ENCODE data around the gene UCK2. TPM values are rescaled to one million over a fixed set of nuclear protein-coding genes. Genes with fewer than 3 reads are reported as not detected.

The UCK2 gene
- total and polyA plus RNA-seq, 2 experiments from 2014 or later = 101 to 149 TPM

- Histone ChIP-seq H3K4me1 (ENCODE audit: insufficient read depth) (peaks cover 15% of the 10 kb centered on the region; the same call in 1 of the 2 replicates), H3K4me3 (no peak overlapping the region), H4K20me1 (replicated peaks; ENCODE audit: insufficient read depth) (no peaks in the 10 kb centered on the region), H3F3A (replicated peaks; ENCODE audit: low read depth) (no peaks in the 10 kb centered on the region), H3K36me3 (ENCODE audit: insufficient read depth) (no peaks in the 10 kb centered on the region), H3K27ac (ENCODE audit: low read depth) (no peak overlapping the region), H3K9me2 (ENCODE audit: insufficient read depth) (no peaks in the 10 kb centered on the region), H3K27me3 (ENCODE audit: insufficient read depth) (no peaks in the 10 kb centered on the region), H3K79me2 (replicated peaks; ENCODE audit: insufficient read depth) (no peaks in the 10 kb centered on the region), H2AFZ (no peak overlapping the region), H3K4me2 (no peak overlapping the region)
- peaks cover 16% of the 10 kb centered on the region for H3K4me1 Mint-ChIP-seq
- peaks cover 12% of the 10 kb centered on the region for H3K27me3 Mint-ChIP-seq (ENCODE audit: insufficient read depth, low read depth, poor library complexity)
- no peaks in the 10 kb centered on the region for H3K9me3 Mint-ChIP-seq
- TF ChIP-seq EZH2phosphoT487 (IDR thresholded peaks at IDR 0.05; ENCODE audit: unreplicated experiment) = no peak
- no peak for ATAC-seq
- no peaks in the 10 kb centered on the region for H3K36me3 Mint-ChIP-seq (ENCODE audit: low read depth)
- H3K4me3 Mint-ChIP-seq = no peak overlapping the region
- no peak overlapping the region for H3K27ac Mint-ChIP-seq
- no peak for DNase-seq (ENCODE audit: low spot score)
Observed at GRCh38 chr1:165936542-165936941, 109.1 kb downstream of the UCK2 start.

GRCh38 chr1:165937829-165938228 lies 110.4 kb downstream of the UCK2 start:
- Mint-ChIP-seq H3K4me3 (no peak overlapping the region), H3K27ac (no peak overlapping the region), H3K36me3 (ENCODE audit: low read depth) (no peaks in the 10 kb centered on the region), H3K9me3 (no peaks in the 10 kb centered on the region), H3K27me3 (ENCODE audit: insufficient read depth, low read depth, poor library complexity) (peaks cover 14% of the 10 kb centered on the region), H3K4me1 (peaks cover 21% of the 10 kb centered on the region)
- no peaks in the 10 kb centered on the region for H3K36me3 ChIP-seq (ENCODE audit: insufficient read depth)
- peaks cover 20% of the 10 kb centered on the region for H3K4me1 ChIP-seq (ENCODE audit: insufficient read depth)
- no peaks in the 10 kb centered on the region for H3K27me3 ChIP-seq (ENCODE audit: insufficient read depth)
- no peaks in the 10 kb centered on the region for H3K79me2 ChIP-seq (replicated peaks; ENCODE audit: insufficient read depth)
- H3F3A ChIP-seq (replicated peaks; ENCODE audit: low read depth) = no peaks in the 10 kb centered on the region
- ATAC-seq (no peak), DNase-seq (ENCODE audit: low spot score) (no peak)
- no peak overlapping the region for H3K4me2 ChIP-seq
- no peak overlapping the region for H3K4me3 ChIP-seq
- no peaks in the 10 kb centered on the region for H3K9me2 ChIP-seq (ENCODE audit: insufficient read depth)
- H3K27ac ChIP-seq (ENCODE audit: low read depth) = no peak overlapping the region
- no peaks in the 10 kb centered on the region for H4K20me1 ChIP-seq (replicated peaks; ENCODE audit: insufficient read depth)
- no peak overlapping the region for H2AFZ ChIP-seq
- no peak for TF ChIP-seq REST (IDR thresholded peaks at IDR 0.05; ENCODE audit: unreplicated experiment)
- no peak for TF ChIP-seq ZNF114 (CRISPR knock-in tag; IDR thresholded peaks at IDR 0.05)
- no peak for TF ChIP-seq NANOG (IDR thresholded peaks at IDR 0.05; ENCODE audit: borderline replicate concordance)
- TF ChIP-seq EZH2phosphoT487 (IDR thresholded peaks at IDR 0.05; ENCODE audit: unreplicated experiment) = no peak
- TF ChIP-seq JUNB (IDR thresholded peaks at IDR 0.05; ENCODE audit: unreplicated experiment) = no peak
- no peak for TF ChIP-seq STAT1 (IDR thresholded peaks at IDR 0.05; ENCODE audit: unreplicated experiment)
- TF ChIP-seq ZNF331 (CRISPR knock-in tag; IDR thresholded peaks at IDR 0.05; ENCODE audit: low read depth) = no peak
- TF ChIP-seq CTCF (conservative IDR thresholded peaks at IDR 0.05; ENCODE audit: low read depth in 2 of 2) = no peak
- no peak for TF ChIP-seq ETS1 (IDR thresholded peaks at IDR 0.05)
- no peak for TF ChIP-seq EZH2 (IDR thresholded peaks at IDR 0.05; ENCODE audit: low read depth, unreplicated experiment)
- TF ChIP-seq POLR2AphosphoS5 (IDR thresholded peaks at IDR 0.05; ENCODE audit: low read depth) = no peak
- no peak for TF ChIP-seq CREB1 (CRISPR knock-in tag; IDR thresholded peaks at IDR 0.05; ENCODE audit: low read depth)
